Ovary (tissue), 3 donors: ENCODE results near the gene FAM3A.

ENCODE experiments used
- EP300 ChIP-seq: sonication (generic); formaldehyde crosslinking; IDR thresholded peaks from one replicate; pipeline ENCODE4 v1.6.1; 2017; ENCODE audit warnings: antibody characterized with exemption
- POLR2A ChIP-seq: fragments of 450-650 bp; IDR thresholded peaks from one replicate; pipeline ENCODE4 v1.6.1; 2017; ENCODE audit warnings: antibody characterized with exemption, mild to moderate bottlenecking, moderate library complexity
- TF ChIP-seq, protein P1 (sequence below), 3 donors: fragments of 450-650 bp in 2 of 3; fragments of 200-600 bp in 1 of 3; IDR thresholded peaks; one replicate each; pipeline versions ENCODE4 v1.5.1 to v1.8.0; 2016 to 2022; ENCODE audit warnings: antibody characterized with exemption in 3 of 3, mild to moderate bottlenecking in 1 of 3
- donor health status: DM: no; HTN: no; CAD: no.

DNA sequence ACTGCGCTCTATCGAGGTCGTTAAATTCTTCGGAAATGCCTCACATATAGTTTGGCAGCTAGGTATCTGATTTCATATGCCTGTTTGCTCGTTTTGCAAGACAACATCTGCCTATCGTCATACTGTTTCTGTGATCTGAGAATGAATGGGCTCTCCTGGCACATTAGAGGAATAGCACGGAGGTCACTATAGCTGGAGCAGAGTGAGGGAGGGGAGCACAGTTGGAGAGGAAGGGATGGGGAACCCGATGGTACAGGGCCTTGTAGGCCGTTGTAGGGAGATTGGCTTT, 31.9 kb upstream of the FAM3A start:
- TF ChIP-seq POLR2A, result no peak
- TF ChIP-seq, protein P1, sequence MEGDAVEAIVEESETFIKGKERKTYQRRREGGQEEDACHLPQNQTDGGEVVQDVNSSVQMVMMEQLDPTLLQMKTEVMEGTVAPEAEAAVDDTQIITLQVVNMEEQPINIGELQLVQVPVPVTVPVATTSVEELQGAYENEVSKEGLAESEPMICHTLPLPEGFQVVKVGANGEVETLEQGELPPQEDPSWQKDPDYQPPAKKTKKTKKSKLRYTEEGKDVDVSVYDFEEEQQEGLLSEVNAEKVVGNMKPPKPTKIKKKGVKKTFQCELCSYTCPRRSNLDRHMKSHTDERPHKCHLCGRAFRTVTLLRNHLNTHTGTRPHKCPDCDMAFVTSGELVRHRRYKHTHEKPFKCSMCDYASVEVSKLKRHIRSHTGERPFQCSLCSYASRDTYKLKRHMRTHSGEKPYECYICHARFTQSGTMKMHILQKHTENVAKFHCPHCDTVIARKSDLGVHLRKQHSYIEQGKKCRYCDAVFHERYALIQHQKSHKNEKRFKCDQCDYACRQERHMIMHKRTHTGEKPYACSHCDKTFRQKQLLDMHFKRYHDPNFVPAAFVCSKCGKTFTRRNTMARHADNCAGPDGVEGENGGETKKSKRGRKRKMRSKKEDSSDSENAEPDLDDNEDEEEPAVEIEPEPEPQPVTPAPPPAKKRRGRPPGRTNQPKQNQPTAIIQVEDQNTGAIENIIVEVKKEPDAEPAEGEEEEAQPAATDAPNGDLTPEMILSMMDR (IDR thresholded peaks at IDR 0.05), result no peak
- TF ChIP-seq EP300, result no peak
